Choroid plexus epithelial cell (primary cell): ENCODE measurements around the gene MSL3.

ENCODE experiments used
- DNase-seq: peaks from one replicate; pipeline ENCODE4 v3.0.0-alpha.2; 2010; ENCODE audit warnings: low read depth
- H3K4me3 ChIP-seq: 2 replicates; pipeline ENCODE4 v1.5.1; 2011; ENCODE audit warnings: low read depth, mild to moderate bottlenecking, control low read depth, low read length, moderate library complexity
- TF ChIP-seq, protein P1 (sequence below): conservative IDR thresholded peaks from 2 replicates; pipeline ENCODE4 v1.5.1; 2011; ENCODE audit warnings: low read depth, mild to moderate bottlenecking, control low read depth, inconsistent platforms, low read length, moderate library complexity

Gene MSL3

GRCh38 chrX:11759172-11759460, 1.1 kb downstream of the MSL3 start:
- no peak for DNase-seq
- H3K4me3 ChIP-seq: peak overlapping the region; percentile 79
- TF ChIP-seq, protein P1, sequence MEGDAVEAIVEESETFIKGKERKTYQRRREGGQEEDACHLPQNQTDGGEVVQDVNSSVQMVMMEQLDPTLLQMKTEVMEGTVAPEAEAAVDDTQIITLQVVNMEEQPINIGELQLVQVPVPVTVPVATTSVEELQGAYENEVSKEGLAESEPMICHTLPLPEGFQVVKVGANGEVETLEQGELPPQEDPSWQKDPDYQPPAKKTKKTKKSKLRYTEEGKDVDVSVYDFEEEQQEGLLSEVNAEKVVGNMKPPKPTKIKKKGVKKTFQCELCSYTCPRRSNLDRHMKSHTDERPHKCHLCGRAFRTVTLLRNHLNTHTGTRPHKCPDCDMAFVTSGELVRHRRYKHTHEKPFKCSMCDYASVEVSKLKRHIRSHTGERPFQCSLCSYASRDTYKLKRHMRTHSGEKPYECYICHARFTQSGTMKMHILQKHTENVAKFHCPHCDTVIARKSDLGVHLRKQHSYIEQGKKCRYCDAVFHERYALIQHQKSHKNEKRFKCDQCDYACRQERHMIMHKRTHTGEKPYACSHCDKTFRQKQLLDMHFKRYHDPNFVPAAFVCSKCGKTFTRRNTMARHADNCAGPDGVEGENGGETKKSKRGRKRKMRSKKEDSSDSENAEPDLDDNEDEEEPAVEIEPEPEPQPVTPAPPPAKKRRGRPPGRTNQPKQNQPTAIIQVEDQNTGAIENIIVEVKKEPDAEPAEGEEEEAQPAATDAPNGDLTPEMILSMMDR: no peak

DNA sequence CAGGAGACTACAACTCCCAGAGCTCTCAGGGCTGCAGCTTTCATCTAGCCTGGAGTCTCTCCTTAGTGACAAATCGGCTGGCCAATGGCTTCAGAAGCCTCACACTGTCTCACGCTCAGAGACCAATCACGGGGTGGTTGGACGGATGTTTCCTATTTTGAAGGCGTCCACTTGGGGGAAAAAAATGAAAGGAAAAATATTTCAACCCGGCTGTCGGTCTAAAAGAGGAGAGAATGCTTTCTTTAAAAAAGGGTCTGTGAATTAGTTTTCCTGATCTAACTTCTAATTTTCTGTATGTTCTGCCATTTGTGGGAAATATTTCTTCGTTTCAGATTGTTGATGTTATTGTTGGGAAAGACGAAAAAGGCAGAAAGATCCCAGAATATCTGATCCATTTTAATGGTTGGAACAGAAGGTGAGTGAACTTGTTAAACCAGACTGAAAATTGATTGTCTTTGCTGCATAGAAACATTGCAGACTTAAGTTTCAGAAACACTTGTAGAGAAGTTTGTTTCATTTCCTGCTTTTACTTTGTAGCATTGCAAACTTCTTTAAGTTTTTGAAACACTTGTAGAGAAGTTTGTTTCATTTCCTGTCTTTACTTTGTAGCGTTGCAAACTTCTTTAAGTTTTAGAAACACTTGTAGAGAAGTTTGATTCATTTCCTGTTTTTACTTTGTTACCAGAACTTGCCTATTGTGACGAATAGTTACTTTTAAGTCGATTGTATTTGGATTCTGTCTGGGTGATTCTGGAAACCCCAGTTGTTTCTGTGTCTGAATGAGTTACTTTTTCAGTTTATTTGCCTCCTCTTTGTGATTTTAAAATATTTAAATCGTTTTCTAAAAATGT, 1.6 kb downstream of the MSL3 start:
- TF ChIP-seq, protein P1: no peak
- H3K4me3 ChIP-seq: peak overlapping the region; percentile 79
- DNase-seq: peak; percentile 95

GRCh38 chrX:11760958-11761357, 2.9 kb downstream of the MSL3 start:
- TF ChIP-seq, protein P1: no peak
- no peak for DNase-seq
- H3K4me3 ChIP-seq: no peak overlapping the region

GRCh38 chrX:11764602-11765067, 6.6 kb downstream of the MSL3 start:
- TF ChIP-seq, protein P1: no peak
- DNase-seq: no peak
- no peak overlapping the region for H3K4me3 ChIP-seq

GRCh38 chrX:11765449-11765848, 7.4 kb downstream of the MSL3 start:
- TF ChIP-seq, protein P1: no peak
- no peak for DNase-seq
- no peak overlapping the region for H3K4me3 ChIP-seq

DNA sequence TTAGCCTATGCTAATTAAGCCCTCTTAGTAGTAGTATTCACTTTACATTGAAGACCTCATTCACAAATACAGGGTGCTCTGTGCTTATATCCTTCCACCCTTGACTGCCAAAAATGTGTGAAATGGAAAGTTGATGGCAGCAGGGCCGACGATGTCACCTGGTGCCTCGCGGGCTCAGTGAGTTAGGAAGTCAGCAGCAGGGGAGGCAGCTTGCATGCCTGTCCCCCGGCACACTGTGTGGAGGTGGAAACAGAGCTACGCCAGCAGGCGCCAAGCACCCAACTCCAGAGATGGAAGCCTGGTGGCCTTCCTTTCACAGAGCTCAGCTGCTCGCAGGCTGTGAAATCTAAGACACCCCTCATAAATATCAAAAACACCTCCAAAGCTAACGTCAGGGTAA, 8.4 kb downstream of the MSL3 start:
- no peak for DNase-seq
- H3K4me3 ChIP-seq: no peak overlapping the region
- TF ChIP-seq, protein P1: no peak

DNA sequence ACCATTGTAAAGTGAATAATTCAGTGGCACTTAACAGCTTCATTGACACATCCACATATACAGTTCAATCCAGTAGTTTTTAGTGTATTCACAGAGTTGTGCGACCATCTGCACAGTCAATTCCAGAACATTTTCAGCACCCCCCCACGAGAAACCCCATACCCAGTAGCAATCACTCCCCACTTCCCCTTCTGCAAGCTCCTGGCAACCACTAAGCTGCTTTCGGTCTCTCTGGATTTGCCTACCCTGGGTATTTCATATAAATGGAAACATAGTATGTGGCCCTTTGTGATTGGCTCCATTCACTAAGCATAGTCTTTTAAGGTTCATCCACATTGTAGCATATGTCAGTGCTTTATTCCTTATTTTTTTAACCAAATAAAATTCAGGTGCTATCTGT, 10.0 kb downstream of the MSL3 start:
- no peak for DNase-seq
- TF ChIP-seq, protein P1: no peak
- no peak overlapping the region for H3K4me3 ChIP-seq
